ENCODE measurements around the gene TNS1. TPM values are rescaled to one million over a fixed set of nuclear protein-coding genes. Genes with fewer than 3 reads are reported as not detected.

TNS1 gene
- total RNA-seq, 1 experiment from 2014 or later = 0.74 TPM

- no peak for DNase-seq (ENCODE audit: low spot score)
These were observed 169.4 kb downstream of the TNS1 start for GRCh38 chr2:217833439-217833838.

GRCh38 chr2:217832987-217833386, 169.8 kb downstream of the TNS1 start:
- DNase-seq (ENCODE audit: low spot score) = no peak

GRCh38 chr2:217832115-217832514, 170.7 kb downstream of the TNS1 start:
- no peak for DNase-seq (ENCODE audit: low spot score)

- no peak for DNase-seq (ENCODE audit: low spot score)
These were observed 171.5 kb downstream of the TNS1 start for GRCh38 chr2:217831306-217831705.

- no peak for DNase-seq (ENCODE audit: low spot score)
These were observed 172.0 kb downstream of the TNS1 start for GRCh38 chr2:217830807-217831206.

- DNase-seq (ENCODE audit: low spot score) = no peak
These were observed 172.7 kb downstream of the TNS1 start for GRCh38 chr2:217830061-217830460.

GRCh38 chr2:217829420-217829819, 173.4 kb downstream of the TNS1 start:
- DNase-seq (ENCODE audit: low spot score) = no peak

GRCh38 chr2:217828336-217828735, 174.5 kb downstream of the TNS1 start:
- no peak for DNase-seq (ENCODE audit: low spot score)

- no peak for DNase-seq (ENCODE audit: low spot score)
These were observed 175.2 kb downstream of the TNS1 start for GRCh38 chr2:217827430-217828201.

- no peak for DNase-seq (ENCODE audit: low spot score)
These were observed 175.8 kb downstream of the TNS1 start for GRCh38 chr2:217826991-217827390.

- DNase-seq (ENCODE audit: low spot score) = no peak
These were observed 176.3 kb downstream of the TNS1 start for GRCh38 chr2:217826520-217826919.

GRCh38 chr2:217825469-217826235, 177.1 kb downstream of the TNS1 start:
- no peak for DNase-seq (ENCODE audit: low spot score)

GRCh38 chr2:217824223-217824622, 178.6 kb downstream of the TNS1 start:
- no peak for DNase-seq (ENCODE audit: low spot score)

- no peak for DNase-seq (ENCODE audit: low spot score)
These were observed 179.2 kb downstream of the TNS1 start for GRCh38 chr2:217823626-217824025.

- DNase-seq (ENCODE audit: low spot score) = no peak
These were observed 180.2 kb downstream of the TNS1 start for GRCh38 chr2:217822296-217823252.

- no peak for DNase-seq (ENCODE audit: low spot score)
These were observed 181.2 kb downstream of the TNS1 start for GRCh38 chr2:217821536-217822147.

GRCh38 chr2:217820904-217821303, 181.9 kb downstream of the TNS1 start:
- no peak for DNase-seq (ENCODE audit: low spot score)

- no peak for DNase-seq (ENCODE audit: low spot score)
These were observed 182.5 kb downstream of the TNS1 start for GRCh38 chr2:217820091-217820819.

GRCh38 chr2:217818293-217818850, 184.4 kb downstream of the TNS1 start:
- no peak for DNase-seq (ENCODE audit: low spot score)

- DNase-seq (ENCODE audit: low spot score) = no peak
These were observed 185.1 kb downstream of the TNS1 start for GRCh38 chr2:217817466-217818292.

All from H4 (cell line).